HG03558 (cell line): ENCODE results near the gene DLX2.

Source experiments
- ATAC-seq: cut with Tn5 transposase; IDR thresholded peaks from one replicate; pipeline ENCODE4 v1.9.1; 2021; ENCODE audit warnings: moderate number of reproducible peaks; ENCODE audit not compliant: unreplicated experiment; ENCODE audit errors: extremely low read depth

Gene DLX2

DNA sequence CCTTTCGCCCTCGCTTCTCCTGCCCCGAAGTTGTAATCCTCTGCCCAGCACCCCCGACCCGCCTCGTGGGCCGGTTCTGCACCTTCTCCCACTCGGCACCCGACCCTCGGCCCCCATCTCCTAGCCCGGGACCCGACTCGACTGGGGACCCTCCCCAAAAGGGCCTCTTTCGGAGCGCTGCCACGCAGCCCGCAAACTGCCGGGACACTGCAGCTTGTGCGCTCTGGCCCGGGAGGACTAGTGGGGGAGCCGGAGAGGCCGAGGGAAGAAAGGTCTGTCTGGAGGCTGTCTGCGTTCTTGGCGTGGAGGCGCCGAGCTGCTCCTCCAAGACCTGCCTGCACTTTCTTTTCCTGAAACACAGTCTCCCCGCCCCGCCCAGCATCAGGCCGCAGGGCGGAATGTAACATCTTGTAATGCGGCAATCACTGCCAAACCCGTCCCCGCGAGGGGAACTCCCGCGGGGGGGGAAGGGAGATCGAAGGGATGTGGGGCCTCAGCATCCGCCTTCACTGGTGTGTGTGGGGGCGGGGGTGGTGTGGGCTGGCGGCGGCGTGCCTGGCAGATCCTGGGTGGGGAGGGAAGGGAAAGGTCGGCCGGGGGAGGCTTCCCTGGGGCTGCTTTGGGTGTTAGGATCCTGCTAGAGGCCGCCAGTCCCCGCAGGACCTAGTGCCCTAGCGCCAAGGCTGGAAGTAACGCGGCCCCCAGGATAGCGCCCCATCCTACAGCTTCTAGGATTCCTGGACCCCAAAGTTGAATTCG, 7.4 kb downstream of the DLX2 start:
- no peak for ATAC-seq

DNA sequence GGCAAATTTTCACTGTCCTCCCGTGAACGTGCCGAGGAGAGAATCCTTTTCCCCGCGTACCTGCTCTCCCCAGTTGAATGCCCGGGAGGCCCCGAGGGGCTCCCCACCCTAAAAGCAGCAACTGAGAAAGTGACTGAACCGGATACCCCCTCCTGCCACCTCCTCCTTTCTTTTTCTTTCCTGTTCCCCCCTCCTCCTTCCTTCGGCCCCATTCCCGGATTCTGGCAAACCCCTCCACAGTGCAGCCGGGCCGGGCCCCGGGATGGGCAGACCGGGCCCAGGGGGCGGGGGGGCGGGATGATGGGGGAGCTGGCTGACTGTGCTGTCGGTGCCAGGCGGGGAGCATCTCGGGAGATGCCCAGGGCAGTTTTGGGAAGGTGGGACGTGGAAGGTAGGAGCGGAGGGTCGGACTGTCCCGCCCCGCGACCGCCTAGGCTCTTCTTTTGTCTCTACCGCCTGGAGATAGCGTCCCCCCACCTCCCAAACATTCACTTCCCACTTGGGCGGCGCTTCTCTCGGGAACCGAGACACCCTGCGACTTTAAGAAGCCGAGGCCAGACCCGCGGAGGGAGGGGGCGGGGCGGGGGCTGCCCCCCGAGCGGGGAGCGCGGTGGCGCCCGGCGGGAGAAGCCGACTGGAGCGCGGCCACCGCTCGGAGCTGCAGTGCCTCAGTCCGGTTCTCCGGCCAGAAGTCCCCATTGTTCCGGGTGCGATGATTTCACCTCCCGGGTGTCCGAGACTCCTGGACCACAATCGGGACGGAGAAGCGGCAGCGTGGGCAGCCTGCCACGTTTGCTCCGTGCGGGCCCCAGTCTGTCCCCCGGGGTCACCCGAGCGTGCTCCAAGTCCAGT, 8.2 kb downstream of the DLX2 start:
- ATAC-seq: no peak

DNA sequence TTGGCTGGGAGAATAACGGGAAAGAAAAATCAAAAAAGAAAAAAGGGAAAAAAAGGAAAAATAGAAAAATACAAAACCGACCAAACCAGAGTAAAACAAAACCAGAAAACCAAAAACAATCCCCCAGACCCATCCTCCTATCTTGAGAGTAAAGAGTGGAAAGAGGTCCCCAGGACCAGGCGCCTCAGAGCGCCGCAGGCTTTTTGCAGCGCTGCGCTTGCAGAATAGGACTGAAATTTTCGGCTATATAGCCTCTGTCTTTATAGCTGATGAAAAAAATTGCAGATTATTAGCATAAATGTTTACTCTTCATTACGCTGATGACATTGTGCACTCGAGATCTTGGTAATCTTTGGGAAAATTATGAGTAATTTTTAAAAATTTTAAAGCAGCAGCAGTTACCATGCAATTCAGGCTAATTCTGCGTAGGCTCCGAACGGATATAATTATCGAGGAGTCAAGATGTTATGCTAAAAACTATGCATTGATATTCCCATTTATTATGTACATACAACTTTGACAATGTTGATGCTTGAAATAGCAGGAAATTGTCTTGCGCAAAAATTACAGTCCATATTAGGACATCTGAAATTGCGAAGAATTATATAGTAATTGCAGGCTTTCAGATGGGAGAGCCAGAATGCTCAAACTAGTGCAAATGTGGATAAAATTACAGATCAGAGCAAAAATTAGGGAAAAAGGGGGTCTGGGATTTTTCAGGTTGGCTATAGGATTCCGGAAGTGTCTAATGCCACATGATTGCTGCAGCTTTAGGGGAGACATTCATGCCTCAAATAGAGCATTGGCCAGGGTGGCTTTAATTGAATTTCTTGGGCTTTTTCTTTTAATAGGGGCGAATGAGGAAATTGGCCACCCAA, 9.0 kb downstream of the DLX2 start:
- ATAC-seq: no peak

DNA sequence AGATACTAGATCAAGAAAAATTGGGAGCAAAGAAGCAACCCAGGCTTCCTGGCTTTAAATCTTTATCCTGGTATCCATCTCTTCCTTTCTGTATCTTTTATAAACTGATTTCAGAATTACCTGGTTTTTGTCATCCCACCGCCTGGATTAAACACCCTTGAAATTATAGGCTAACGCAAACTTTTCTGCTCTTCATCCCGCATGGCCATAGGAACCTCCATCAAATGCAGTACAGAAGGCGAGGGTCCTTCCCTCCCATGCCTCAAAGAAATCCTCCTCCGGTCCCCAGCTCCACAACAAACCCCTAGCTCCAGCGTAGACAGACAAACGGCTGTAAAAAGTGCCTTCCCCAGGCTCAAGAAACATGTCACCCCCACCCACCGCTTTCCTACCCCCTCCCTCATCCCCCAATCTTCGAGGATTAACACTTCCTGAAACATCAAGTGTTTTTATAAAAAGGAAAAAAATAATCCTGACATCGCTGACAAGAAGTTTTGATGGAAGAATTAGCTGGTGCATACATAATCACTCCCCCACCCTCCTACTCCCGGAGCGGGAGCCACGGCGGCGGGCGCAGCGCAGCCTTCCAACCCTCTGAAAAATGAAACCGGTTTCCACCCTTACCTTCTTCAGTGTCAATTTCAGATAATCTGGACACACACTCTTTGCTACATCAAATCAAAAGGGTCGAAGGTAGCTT, 9.8 kb downstream of the DLX2 start:
- no peak for ATAC-seq

DNA sequence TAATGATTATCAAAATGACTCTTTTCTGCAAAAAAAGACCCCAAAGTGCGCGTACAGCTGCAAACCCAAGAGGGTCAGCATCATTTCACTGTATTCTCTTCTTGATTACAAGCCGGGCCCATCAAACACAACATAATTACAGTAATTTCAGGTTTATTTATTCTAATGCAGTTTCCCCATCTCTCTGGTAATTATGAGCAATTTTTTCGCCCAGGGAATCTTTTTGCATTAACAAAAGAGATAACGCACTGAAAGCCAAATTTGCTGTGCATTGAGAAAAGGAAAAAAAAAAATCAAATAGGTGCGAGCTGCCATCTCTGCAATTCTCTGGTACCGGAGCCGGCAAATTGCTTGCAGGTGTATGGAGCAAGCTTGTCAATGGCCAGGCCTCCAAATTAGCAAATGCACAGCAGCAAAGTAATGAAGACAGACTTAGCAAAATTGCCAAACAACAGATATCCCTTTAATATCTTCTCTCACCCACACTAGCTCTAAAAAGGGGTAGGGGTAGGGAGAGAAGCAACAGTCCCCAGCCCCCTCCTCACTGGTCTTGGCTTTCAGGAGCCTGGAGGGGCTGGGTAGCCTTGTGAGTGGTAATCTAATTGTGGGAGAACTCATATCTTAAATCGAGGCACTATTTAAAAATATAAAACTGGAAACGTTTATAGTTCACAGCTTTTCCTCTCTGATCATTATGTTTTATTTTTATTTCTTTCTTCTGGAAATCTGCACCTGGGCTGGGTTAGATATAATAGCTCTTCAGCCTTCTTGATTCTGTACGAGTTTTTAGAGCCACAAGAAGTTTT, 10.7 kb downstream of the DLX2 start:
- ATAC-seq: no peak

DNA sequence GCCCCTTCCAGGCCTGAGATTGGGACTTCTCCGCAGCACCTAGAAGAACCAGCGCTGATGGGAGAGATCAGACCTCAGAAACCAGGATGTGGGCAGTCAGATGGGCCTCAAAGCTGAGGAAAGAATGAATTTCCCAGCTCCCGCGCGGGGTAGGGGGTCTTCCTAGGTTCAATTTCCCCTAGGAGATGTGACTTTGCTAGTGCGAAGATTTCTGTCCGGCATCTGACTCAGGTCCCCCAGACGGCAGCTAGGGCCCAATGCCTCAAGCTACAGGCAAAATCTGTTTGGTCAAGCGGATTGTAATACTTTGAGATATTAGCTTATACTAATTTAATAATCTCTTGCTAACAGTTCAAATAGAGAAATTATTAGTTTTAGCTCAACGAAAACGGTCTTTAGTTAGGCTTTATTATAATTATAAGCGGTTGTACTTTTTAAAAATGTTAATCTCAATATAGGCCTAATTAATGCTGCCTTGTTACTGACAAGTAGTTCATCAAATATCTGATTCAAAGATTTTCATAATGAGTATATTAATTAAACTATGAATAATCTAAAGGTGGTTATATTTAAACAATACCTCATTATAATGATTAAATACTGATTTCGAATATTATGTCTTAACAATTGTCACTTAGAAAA, 11.6 kb downstream of the DLX2 start:
- ATAC-seq: no peak

DNA sequence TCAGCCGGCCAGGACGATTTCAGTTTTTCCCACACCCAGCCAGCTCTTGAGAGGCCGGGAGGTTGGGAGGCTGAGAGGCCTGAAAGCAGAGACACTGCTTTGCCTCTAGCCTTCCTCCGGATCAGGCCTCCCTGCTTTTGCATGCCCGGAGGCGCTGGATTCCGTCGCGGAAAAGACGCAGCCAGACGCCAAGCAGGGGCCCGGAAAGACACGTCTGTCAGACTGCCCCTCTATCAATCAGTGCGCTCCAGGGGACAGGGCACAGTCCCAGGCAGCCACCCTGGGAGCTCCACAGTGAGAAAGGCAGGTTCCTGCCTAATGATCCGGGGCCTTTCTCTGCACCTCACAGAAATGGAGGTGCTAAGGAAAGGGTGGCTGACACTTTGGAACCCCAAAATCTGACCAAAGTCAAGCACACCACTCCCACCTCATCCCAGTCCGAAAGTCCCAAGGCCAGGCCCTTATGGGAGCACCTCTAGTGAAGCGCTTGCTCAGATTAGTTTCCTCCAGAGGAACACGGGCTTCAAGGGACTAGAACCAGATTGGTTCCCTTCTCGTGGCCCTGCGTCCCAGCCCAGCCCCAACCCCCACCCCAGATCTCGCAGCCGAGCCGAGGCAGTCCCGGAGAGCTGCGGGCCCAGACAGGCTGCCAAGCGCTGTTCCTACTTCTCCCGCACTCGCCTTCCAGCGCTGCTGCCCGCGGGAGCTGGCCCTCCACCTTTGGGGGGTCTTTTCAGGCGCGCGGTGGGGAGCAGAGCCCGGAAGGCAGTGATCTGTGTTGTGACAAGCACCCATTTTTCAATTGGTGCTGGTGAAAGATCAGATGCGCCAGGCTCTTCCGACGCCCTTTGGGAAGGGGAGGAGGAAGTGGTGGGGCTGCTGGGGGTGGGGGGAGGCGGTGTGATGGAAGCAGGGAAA, 12.4 kb downstream of the DLX2 start:
- ATAC-seq: no peak

DNA sequence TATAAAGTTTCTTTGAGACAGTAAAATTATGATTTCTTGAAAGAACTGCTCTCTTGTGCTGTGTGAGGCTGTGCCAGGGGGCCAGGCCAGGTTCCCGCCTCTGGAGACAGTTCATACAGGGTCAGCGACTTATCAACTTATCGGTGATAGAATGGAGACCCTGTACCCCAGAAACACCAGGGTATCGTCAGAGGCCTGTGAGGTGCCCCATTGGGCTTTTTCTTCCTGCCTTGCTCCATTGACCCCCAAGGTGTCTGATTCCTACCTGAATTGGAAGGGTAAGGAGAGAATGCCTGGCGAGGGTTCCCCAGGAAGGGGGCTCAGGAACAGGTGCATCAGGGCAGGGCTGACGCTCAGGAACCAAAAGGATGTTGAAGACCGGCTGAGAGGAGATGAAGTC, 13.1 kb downstream of the DLX2 start:
- no peak for ATAC-seq

DNA sequence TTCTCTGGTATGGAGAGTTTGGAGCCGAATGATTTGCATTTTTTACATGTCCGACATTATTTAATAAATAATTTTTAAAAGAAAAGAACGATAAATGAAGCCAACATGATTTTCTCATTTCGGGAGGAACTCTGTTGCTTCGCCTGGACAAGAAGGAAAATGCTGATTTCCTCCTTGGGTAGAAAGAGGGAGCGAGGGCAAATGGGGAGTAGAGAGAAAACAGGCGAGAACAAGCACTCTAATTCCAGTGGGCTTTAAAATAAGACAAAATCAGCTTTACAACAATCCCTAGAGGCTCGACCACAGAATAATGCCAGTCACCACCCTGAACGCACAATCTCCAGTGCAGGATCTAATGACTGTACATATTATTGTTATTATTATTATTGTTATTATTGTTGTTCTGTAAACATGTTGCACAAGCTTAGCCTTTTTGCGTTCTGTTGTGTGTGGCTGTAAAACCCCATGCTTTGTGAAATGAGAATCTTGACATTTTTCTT, 13.6 kb downstream of the DLX2 start:
- no peak for ATAC-seq

DNA sequence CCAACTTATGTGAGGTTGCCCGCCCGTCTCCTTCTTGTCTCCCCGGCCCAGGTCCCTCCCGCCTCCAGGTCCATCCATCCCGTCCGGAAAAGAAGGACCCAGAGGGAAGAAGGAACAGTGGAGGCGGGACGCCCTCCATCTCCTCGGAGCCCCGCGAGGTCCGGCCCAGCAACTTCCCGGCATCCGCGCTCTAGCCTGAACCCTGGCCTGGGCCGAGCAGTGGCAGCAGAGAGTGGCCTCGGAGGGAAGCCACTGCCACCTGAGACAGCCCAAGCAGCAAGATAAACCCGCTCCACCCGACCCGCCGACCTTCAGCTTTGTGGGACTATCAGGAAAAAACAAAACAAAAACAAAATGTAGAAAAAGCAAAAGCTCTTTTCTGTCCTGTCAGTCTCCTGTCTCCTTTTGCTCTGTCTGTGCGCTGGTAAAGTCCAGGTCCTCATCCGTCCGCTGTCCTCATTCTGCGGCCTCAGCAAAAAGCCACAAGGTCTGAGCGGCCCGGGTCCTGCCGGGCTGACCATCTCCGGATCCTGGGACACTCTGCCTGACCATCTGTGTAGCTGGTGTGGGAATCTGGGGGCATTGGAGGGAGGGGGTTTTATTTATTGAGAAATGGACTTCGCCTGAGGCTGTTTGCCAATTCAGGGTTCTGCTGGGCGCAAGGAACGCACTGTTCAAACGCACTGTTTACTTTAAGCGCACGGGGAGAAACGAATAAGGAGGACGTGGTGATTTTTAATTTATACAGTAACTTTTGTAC, 14.3 kb downstream of the DLX2 start:
- no peak for ATAC-seq

DNA sequence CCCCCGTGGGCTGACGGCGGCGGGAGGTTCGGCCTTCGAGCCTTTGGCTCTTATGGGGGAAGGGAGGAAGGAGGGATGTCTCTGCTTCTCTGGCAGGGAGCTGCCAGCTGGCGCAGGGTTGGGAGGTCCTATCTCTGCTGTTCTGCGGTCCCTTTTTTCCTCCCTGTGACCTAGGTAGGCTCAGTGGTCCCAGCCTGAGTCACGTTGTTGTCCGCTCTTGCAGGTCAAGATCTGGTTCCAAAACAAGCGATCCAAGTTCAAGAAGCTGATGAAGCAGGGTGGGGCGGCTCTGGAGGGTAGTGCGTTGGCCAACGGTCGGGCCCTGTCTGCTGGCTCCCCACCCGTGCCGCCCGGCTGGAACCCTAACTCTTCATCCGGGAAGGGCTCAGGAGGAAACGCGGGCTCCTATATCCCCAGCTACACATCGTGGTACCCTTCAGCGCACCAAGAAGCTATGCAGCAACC, 14.9 kb downstream of the DLX2 start:
- no peak for ATAC-seq

DNA sequence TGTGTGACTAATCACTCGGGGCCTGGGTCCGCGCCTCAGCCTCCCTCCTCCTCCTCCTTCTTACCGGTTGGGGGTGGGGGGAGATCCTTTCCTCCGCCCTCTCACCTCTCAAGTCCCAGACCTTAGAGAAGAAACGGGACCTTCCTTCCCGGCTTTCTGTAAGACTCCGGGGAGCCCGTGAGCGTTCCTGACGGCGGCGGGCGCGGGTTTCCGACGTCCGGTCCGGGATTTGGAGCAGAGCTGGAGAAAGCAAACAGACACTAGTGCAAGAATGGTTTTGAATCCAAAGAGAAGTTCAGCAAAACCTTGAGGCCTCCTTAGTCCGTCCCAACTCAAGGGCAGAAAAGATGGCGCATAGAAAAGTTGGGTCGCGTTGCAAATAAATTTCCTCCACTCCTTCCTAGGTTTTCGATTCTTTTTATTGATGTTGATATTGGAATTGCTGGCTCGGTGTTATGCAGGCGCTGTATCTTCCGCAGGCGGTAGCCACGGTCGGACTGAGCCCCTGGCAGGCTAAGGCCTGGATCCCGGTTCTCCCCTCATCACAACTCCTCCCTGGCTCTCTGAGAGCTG, 15.4 kb downstream of the DLX2 start:
- no peak for ATAC-seq

DNA sequence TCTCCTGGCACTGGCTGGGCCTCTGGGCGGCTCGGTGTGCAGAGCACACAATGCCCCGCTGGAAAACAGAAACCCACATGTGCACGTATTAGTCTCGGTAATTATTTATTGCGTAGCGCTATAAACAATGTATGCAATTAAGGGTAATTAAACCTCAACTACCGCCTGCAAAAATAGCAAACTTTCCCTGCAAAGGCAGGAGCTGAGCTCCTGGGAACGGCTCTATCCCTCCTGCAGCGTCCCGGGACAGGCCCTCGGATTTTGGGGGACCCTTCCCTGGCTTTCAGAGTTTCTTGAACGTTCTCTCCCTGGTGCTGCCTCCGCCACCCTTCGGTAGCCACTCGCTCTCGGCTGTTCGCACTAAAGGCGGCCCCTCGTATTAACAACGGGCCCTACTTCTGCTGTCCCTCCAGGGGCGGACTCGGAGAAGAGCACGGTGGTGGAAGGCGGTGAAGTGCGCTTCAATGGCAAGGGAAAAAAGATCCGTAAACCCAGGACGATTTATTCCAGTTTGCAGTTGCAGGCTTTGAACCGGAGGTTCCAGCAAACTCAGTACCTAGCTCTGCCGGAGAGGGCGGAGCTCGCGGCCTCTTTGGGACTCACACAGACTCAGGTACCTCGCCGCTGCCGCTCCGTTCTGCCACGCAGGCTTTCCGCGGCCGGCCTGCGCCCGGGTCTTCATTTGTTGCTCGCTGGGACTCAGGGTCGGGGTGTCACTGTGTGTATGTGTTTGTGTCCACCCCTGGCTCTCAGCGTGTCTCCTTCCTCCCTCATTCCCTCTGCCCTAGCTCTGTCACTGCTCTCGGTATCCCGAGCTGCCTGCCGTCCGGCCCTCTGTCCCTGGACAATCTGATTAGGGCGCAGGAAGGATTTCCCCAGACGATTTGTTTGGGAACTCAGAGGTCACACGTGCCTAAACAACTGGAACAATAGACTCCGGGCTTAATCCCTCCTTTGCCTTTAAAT, 16.2 kb downstream of the DLX2 start:
- ATAC-seq: no peak

DNA sequence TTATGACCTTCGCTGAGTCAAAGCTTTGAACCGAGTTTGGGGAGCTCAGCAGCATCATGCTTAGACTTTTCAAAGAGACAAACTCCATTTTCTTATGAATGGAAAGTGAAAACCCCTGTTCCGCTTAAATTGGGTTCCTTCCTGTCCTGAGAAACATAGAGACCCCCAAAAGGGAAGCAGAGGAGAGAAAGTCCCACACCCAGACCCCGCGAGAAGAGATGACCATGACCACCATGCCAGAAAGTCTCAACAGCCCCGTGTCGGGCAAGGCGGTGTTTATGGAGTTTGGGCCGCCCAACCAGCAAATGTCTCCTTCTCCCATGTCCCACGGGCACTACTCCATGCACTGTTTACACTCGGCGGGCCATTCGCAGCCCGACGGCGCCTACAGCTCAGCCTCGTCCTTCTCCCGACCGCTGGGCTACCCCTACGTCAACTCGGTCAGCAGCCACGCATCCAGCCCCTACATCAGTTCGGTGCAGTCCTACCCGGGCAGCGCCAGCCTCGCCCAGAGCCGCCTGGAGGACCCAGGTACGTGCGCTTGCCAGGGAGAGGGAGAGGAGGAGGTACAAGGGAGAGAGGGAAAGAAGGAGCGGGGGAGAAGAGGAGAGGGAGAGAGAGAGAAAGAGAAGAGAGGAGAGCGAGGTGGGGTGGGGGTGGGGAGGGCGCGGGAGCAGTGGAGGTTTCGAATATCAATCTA, 17.1 kb downstream of the DLX2 start, which contains the start of gene DLX1:
TSS of gene DLX1 (plus strand) at position 48 of the 700 bp plus-strand sequence. CDS start at position 219, 171 bp downstream.
- no peak for ATAC-seq
